NCI-H2227 (cell line): Measurements from ENCODE around the gene MLLT6.

ENCODE experiments used
- DNase-seq: peaks from one replicate; lab custom pipeline; 2025; ENCODE audit not compliant: unreplicated experiment; lab: John Stamatoyannopoulos, UW

Gene MLLT6

DNA sequence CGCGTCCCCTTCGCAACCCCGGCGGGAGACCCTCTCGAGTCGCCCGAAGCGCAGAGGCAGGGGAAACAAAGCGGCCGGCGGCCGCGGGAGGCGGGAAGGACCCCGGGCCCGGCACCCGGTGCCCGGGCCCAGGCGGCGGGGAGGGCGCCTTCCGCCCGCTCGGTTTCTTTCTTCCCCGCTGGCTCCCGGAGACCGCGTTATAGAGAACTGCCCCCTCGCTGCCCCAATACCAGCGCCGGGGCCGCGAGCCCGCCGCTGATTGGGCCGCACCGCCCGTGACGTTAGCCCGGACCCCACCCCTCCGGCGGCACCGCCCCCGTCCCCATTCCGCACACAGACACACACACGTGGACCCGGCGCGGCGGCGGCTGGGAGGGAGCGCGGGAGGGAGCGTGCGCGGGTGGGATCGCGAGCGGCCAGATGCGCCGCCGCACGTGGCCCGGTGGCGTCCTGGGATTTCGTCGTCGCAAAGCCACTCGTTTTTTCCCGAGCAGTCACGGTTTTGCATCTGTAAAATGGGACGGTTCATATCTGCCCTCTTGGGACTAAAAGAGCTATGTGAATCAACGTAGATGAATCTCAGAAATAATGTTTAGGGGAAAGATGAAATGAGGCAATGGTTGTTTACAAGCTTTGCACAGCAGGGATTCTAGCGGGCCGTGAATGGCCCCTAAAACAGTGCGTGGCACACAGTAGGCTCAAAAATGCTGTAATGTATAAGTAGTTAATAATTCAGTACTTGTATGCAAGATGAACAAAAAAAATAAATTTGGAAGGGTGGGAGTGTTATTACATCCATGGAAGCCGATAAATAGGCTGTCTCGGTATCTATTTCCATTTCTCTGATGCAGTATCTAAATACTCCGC, 30.1 kb upstream of the MLLT6 start, which contains the start of gene EPOP:
EPOP (minus strand) TSS at position 209 of the 867 bp plus-strand sequence. CDS start 462 bp downstream, outside the sequence.
- peak; percentile 93 for DNase-seq

DNA sequence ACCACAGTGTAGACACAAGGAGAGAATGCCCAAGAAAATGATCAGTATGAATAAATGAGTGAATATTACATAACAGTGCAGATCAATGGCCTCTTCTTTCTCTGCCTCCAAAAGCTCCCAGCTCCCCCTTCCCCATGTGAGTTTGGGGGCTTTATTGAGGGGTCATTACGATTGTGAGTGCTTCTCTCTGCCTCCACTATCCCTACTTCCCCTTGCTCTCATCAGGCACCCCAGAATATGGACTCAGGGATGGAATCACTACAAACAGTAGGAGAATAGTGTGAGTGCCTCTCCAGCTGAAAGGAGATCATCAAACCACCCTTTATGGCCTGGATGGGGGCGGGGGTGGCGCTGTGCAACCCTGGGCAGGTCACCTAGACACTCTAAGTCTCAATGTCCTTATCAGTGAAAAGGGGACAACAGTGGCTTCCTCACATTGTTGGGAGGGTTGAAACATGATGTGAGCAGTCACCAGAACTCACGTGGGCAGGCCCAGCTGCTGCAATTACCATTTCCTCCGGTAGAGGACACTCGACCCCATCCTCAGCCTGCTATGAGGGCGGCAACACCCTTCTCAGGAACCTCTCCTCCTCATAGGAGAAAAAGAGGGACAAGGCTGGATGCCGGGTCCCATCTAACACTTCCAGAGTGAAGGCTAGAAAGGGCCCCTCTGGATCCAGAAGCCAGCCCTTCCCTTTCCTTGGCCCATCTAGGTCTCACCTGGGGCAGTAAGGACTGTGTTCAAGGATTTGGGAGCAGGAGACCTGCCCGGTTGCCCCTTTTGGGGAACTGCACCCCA, 28.2 kb upstream of the MLLT6 start:
- DNase-seq = peak; percentile 86

DNA sequence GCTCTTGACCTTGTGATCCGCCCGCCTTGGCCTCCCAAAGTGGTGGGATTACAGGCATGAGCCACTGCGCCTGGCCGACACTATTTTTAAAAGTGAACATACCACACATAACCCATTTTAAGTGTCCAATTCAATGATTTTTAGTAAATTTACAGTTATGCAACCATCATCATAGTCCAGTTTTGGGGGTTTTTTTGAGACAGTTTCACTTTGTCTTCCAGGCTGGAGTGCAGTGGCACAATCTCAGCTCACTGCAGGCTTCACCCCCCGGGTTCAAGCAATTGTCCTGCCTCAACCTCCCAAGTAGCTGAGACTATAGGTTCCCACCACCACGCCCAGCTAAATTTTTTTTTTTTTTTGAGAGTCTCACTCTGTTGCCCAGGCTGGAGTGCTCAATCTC, 27.3 kb upstream of the MLLT6 start:
- no peak for DNase-seq

DNA sequence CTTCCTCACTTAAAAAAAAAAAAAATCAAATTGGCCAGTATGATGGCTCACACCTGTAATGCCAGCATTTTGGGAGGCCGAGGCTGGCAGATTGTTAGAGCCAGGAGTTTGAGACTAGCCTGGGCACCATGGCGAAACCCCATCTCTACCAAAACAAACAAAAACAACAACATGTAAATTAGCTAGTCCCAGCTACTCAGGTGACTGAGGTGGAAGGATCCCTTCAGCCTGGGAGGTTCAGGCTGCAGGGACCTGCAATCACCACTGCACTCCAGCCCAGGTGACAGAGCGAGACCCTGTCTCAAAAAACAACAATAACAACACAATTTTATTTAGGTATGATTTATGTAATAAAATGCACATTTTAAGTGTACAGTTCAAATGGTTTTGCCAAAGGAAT, 24.0 kb upstream of the MLLT6 start:
- no peak for DNase-seq

DNA sequence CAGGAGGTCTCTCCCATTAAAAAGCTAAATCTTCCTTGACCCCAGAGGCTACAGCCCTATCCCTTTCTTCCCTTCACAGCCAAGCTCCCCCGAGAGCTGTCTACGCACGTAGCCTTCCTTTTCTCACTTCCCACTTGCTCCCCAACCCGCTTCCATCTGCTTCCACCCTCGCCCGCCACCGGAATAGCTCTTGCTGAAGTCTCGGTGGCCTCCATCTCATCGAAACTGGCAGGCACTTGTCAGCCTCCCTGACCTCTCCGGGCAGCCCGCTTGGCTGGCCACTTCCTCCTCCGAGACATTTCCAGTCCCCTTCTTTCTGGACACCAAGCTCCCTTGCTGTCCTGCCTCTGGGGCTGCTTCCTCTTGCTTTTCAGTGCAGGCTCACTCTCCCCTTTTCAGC, 19.6 kb upstream of the MLLT6 start:
- DNase-seq = no peak

DNA sequence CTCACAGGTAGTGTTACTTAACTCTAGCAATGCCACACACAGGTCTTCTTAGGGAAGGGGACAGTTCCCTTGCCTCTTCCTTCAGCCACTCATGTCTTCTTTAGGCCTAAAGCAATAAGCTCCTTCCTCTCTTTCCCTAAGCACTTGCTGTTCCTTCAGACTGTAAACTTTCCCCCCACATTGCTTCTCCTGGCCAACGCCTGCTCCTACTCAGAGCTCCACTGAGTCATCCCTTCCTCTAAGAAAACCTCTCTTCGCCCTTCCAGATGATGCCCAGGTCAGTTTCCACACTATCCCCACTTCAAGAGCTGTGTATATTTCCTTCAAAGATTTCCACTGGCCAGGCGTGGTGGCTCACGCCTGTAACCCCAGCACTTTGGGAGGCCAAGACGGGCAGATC, 17.8 kb upstream of the MLLT6 start:
- DNase-seq = no peak

DNA sequence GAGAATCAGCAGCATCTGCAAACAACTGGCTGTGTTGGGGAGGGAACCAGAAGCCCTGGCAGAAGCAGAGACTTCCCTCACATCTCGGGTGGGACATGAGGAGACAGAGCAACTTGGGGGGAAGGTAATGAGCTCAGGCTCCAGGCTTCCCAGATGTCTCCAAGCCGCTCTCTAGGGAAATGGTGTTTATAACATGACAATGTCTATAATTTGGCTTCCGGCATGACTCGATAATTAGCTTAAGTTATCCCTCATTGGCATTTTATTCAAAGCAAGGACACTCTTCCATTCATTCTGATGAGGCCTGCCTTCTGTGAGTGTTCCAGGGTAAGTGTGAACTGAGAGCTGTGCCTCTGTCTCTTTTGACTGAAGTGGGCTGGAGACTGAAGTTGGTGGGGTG, 14.7 kb upstream of the MLLT6 start:
- DNase-seq = no peak

DNA sequence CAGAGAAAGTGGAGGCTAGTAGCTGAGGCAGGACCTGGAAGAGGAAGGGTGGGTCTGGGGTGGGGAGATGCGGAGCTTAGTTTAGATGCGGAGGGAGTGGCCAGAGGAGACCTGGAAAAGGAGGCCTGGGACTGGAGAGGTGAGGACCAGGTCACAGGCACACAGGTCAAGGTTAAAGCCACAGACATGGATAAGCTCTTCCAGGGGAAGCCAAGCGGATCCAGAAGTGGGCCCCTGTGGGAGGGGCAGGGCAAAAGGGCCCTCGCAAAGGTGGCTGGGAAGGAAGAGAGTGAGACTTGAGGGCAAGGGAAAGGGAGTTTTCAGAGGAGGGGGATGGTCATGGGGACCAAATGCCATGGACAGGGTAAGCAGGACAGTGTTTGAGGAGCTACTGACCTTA, 13.9 kb upstream of the MLLT6 start:
- no peak for DNase-seq

DNA sequence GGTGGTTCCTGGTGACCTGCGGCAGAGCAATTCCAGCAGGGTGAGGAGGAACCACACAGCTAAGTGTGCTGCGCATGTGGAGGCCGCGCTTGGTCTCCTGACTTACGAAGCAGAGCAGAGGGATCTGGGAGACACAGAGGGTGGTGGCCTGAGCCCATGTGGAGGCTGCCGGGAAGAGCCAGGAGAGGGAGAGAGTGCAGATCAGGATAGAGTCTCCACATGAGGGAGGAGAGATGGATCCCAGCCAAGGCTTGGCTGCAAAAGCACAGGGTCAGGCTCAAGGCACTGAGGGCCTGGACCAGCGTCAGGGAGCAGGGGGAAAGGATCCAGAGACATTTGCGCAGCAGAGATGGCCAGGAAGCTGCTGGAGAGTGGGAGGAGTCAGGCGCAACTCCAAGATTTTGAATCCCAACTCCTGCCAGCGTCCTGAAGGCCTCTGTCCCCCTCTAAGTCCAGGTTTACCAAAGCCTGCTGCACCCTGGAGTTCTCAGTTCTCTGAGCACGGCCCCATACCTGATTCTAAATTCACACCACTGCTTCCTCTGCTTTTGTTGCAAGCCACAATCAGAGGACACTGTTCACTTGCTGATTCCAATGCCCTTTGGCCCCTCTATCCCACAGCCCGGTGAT, 11.3 kb upstream of the MLLT6 start:
- no peak for DNase-seq

DNA sequence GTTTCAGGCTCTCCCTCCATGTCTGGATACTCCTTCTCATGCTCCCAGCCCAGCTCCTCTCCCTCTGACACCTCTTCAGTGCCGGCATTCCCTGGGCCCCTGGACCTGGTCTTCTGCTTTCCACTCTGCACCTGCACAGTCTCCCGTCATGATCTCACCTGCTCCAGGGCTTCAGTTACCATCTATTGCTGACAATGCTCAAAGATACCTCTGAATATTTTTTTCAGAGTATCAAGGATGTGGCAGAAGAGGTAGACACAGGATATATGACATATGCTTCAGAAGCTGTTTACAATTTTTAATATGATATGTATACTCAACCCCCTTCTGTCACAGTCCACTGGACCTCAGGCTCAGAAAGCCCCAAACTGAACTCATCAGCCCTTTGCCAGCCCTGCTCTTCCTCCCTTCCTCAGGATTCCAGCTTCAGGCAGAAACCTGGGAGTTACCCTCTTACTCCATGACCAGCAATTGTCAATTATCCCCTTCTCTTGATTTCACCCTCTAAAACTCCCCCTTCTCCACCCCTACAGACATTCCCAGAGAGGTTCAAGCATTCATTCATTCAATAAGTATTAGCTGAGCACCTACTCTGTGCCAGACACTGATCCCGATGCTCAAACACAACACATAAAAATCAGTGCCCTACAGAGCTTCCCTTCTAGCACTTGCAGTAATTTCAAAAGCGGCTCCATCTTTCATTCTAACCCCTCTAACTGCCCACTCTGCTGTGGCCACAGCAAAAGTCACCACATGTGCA, 7.8 kb upstream of the MLLT6 start:
- no peak for DNase-seq

DNA sequence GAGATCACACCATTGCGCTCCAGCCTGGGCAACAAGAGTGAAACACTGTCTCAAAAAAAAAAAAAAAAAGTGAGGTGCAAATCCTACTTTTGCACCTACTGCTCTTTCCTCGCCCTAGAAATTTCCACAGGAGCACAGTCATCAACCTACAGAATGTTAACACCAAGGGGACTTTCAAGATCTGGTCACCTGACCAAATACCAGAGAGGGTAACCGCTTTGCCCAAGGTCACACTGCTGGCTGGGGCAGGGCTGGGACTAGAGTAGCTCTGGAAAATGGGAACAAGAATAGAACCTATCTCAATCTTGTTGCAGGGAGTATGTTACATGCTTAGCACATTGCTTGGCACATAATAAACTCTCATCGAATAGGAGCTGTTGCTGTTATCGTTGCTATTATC, 6.3 kb upstream of the MLLT6 start:
- no peak for DNase-seq

DNA sequence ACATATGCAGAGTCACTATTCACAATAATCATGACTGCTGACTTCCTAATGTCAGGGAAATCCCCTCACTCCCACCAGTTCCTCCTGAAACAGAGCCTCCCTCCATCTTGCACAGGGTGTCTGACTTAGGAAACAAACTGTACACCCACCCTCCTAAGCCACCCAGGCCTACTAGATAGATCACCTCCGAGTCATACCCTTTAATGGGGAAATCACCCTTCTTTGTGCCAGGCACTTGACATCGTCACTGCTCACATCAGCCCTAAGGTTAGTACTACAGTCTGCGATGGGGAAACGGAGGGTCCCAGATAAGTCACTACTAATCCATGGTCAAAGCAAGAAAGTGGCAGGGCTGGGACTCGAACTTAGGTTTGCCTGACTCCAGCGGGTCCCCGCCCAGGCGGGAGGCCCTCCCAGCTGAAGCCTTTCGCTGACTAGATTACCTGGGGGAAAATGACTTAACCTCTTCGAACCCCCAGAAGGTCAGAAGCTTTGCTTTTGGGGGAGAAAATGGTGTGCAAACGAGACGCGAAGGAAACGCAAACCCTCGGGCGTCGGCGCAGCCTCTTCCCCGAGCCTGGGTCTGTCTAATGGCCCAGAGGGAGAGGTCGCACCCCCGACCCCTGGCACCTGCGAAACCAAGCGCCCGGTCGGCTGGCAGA, 3.4 kb upstream of the MLLT6 start:
- DNase-seq = peak; percentile 69

DNA sequence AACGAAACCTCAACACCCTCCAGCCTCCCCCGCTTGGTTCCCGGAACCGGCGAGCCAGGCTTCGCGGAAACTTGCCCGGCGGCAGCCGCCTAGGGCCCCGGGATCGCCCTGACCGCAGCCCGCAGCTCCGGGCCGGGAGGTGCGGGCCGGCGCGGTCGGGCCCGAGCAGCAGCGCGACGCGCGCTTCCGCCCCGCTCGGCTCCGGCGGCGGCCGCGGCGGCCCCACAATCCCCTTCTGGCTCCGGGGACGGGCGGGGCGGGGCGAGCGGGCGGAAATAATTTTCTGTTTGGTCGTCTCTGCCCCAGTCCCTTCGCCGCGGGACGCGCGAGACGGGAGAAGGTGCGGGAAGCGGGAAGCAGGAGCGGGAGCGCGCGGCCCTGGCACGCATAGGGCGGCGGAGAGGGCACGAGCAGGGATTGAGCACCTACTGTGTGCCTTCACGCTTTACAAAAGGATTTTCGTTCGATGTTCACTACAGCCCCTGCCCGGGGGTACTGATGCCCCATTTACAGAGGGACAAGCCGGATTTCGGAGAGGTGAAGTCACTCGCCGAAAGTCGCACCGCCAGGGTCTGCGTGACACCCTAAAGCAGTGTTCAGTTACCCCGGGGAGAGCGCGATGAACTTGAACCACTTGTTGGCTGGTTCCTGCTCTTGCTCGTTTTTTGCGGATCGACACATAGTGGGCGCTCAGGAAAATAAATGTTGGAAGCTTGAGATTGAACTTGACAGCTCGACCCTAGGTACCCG, 2.7 kb upstream of the MLLT6 start:
- DNase-seq = peak; percentile 93

DNA sequence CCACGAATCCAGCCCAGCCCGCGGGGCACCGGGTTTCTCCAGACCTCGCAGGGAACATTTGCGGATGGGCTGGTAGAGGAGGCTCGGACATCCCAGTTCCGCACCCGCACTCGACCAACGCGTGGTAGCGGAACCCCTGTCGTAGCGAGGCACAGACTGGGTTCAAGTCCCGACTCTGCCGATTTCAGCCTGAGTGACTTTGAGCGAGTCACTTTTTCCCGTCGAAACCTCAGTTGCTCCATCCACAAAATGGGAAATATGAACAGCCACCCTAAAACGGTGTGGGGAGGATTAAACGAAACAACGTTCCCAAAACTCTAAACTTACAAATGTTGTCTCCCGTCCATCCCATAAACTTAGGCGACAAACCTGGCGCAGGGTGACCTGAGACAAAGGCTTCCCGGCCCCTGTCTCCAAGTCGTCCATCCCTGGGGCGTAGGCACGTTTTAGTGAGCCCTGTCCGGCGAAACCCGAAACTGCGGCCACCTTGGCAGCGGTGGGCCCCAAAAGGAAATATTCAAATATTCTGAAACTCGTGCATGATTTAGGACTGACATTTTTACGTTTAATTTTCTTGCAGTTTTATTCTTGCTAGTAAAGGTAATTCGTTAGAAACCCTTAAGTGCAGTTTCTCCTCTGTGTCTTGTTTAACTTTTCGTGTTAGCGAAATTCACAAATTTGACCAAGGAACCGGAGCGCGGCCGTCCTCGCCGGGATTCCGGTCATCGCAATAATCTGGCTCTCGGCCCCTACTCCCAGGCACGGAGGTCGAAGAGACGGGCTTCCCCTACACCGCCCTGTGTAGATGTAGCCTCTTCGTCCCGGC, 1.9 kb upstream of the MLLT6 start:
- DNase-seq = no peak

DNA sequence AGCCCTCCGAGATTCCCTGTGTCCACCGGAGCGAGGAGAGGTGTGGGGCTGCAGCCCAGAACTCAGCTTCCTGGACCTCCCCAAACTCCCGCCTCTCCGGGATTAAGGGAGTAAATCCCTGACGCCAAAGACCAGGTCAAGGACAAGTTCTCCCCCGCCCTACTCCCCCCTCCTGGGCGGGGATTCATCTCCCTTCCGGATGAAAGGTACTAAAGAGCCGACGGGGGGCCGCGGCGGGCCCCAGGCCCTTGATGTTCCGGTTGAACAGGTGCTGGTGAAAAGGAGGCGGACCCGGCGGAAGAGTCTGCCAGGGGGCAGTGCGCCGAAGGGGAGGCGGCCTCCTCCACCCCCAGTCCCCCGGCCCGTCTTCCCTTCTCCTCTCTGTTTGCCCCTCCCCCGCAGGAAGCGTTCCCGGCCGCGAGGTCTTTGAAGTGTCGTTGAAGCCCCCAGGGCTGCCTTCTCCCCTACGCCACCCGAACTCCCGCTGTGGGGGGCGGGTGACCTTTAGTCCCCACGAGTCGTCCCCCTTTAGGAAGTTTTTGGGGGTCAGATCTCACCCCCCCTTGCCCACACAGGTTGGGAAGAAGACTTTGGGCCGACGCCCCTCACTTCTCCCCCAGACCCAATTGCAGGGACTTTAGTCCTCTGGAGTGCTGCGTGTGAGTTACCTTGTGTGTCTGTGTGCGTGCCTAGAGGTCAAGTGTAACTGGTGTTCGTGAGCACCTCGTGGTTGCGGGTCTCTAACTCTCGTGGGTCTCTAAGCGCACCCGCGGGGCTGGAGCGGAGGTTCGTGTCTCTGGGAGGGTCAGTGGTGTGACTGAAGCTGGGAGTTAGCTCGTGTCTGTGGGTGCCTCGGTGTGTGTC, 1.1 kb upstream of the MLLT6 start:
- peak; percentile 90 for DNase-seq

DNA sequence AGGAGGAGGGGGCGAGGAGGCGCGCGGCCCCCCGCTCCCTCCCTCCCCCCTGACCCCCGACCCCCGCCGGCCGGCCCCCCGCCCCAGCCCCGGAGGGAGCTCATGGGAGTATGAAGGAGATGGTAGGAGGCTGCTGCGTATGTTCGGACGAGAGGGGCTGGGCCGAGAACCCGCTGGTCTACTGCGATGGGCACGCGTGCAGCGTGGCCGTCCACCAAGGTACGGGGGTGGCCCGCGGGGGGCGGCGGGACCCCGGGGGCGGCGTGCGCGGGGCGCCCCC, 390 bp downstream of the MLLT6 start:
- DNase-seq = peak; percentile 60

DNA sequence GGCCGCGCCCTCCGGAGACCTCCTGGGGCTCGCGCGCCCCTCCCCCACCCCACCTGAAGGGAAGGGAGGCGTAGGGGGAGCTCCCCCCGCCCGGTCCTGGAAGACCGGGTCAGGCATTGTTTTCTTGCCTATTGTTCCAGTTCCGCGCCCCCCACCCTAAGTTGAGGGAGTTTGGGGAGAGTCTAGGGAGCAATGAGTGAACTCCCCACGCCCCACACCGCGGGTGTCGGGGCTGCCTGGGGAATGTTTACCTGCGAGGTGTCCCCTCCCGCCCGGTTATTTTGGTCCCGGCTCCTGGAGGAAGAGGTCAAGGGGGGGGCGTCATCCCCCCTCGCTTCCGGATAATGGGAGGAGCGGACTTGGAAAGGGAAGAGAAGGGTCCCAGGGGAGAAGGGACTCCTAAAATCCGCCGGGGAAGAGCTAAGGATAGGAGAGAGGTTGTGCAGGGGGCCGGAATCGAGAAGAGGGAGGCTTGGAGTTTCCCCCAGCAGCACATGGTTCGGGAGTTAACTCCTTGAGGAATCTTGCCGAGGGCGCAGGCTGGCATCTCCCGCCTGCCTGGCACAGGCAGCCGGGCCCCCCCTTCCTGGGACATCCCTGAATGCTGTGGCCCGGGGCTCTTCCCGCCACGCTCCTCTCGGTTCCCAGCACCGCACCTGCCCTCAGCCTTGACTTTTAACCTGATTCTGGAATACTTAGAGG, 881 bp downstream of the MLLT6 start:
- peak; percentile 65 for DNase-seq
